ENCODE results near the gene ARHGAP11A.

Gene ARHGAP11A

GRCh38 chr15:32657198-32657883 lies 42.0 kb downstream of the ARHGAP11A start:
- no peak for DNase-seq

- DNase-seq = no peak
Measured at GRCh38 chr15:32657941-32658340, 42.6 kb downstream of the ARHGAP11A start.

- DNase-seq = no peak
Measured at GRCh38 chr15:32659340-32660155, 44.2 kb downstream of the ARHGAP11A start.

DNA sequence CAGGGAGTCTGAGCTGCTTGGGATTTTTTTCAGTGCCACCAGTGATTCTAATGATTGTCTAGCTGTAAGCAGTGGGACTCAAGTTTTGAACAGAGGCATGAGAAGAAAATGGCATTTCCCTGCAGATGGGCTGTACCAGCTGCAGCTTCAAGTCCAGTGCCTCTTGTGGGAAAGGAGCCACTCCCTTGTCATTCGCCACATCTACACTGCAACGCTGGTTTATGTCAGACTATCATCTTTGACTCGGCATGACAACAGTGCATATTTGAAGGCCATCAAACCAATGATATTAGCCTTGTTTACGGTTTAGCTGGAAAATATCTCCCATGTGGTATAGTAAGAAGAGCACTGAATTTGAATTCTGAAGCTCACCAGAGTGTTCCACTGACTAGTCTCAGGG lies 48.4 kb downstream of the ARHGAP11A start:
- no peak for DNase-seq

GRCh38 chr15:32664796-32665195 lies 49.5 kb downstream of the ARHGAP11A start:
- no peak for DNase-seq

DNA sequence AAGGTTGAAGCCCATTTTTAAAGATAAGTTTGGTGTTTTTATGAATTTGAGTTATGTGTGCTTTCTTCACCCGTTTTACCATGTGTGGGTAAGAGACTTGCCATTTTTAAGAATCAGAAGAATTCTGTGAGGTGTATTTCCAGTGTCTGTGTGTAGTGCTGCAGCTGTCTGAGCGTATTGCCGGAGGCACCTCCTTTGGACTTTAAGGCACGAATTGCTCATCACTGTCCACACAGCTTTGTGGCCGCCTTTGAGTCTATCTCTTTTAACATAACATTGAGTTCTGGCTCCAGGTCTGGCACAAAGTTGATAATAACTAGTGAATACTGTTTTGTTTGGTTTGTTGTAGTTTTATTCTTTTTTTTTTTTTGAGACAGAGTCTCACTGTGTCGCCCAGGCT lies 52.0 kb downstream of the ARHGAP11A start:
- no peak for DNase-seq

GRCh38 chr15:32668942-32669341 lies 53.6 kb downstream of the ARHGAP11A start:
- no peak for DNase-seq

DNA sequence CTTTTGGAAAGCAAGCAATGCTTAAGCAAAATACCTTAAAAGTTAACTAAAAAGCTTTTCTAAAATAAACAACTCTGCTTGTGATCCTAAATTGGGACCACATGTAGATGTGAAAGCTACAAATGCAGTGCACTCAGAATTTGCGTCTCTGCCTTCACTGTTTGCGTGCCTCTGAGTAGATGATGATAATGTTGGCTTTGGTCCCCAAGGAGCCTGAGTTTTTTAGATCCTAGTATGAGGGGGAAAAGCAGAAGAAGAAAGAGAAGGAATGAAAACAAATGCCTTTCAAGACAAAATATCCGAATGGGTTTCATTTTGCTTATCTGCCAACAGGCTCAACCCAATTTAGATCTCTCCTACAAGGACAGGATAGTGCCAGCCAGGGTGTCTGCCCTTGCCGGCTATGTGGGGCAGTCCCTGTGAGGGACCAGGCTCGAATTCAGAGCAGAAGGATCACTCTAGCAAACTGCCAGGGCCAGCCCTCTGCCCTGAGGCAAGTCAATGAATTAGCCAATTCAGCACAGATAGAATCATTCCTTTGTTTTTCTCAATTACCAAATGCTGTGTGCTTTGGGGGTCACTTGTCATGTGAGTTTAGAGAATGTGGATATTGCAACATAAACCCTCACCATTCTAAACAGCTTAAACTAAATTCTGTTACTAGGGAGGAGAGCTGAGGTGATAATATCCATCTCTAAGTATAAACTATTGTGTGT lies 54.8 kb downstream of the ARHGAP11A start:
- no peak for DNase-seq

- no peak for DNase-seq
Measured at GRCh38 chr15:32670623-32671022, 55.3 kb downstream of the ARHGAP11A start.

DNA sequence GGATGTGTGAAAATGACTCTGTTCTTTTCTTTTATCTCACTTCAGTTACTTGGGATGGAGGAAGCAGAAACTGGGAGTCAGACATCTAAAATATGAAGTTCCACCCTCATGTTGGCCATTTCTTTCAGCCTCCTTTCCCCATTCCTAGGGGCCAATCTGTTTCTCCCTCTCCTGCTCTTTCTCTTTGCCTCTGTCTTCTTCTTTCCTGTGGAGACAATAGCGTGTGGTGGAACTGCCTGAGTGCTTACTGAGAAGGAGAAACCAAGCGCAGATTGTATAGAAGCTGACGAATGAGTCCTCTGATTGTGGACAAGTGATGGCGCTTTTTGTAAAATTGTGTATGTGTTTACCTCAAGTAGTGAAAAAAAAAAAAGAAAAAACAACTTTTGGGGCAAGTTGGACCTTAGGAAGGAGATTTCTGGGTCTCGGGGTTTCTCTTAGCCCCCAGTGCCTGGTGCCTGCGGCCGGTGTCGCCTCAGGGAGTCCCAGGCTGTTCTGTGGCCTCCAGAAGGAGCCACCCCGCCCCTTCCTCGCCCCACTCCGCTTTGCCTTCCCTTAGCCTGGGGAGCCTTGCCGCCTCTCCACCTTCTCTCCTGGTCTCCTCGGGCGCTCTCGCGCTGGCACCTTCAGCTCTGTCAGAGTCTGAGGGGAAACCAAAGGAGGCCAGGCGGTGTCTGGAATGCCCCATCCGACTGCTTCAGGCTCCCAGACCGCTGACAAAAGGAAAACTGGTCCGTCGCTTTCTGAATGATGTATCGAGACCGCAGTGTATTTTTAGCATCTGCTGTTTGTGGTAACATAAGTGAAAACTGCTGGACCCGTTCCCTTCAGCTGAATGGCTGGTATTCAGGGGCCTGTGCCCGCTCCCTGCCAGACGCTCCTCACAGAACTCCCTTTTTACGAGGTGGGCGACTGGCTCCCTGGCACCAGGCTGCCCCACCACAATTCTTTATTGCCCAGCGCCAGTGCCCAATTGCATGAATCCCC lies 56.3 kb downstream of the ARHGAP11A start:
- no peak for DNase-seq

DNA sequence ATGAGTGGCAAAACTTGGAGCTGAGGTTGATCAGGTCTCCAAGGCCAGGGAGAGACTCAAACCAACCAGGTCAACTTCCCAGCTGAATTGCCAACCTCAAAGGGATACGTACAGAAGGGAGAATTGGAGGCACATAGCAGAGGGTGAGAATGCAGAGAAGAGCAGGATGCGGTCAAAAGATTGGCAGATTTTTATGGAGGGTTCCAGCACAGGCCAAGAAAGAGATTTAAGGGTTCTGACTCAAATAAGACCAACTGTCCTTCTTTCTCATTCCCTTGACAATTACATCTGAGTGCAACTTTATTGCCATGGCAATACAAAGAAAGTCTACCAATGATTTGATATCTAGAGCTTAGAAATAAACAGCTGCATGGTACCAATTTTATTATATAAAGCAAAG lies 59.4 kb downstream of the ARHGAP11A start:
- DNase-seq = no peak

- DNase-seq = no peak
Measured at GRCh38 chr15:32675466-32675865, 60.2 kb downstream of the ARHGAP11A start.

GRCh38 chr15:32676169-32676568 lies 60.9 kb downstream of the ARHGAP11A start:
- peak; percentile 7 to 52 for DNase-seq

GRCh38 chr15:32677238-32677750 lies 62.0 kb downstream of the ARHGAP11A start:
- DNase-seq = peak; percentile 9 to 38

- DNase-seq = no peak
Measured at GRCh38 chr15:32679298-32679690, 64.0 kb downstream of the ARHGAP11A start.

- DNase-seq = no peak
Measured at GRCh38 chr15:32682569-32682968, 67.3 kb downstream of the ARHGAP11A start.

DNA sequence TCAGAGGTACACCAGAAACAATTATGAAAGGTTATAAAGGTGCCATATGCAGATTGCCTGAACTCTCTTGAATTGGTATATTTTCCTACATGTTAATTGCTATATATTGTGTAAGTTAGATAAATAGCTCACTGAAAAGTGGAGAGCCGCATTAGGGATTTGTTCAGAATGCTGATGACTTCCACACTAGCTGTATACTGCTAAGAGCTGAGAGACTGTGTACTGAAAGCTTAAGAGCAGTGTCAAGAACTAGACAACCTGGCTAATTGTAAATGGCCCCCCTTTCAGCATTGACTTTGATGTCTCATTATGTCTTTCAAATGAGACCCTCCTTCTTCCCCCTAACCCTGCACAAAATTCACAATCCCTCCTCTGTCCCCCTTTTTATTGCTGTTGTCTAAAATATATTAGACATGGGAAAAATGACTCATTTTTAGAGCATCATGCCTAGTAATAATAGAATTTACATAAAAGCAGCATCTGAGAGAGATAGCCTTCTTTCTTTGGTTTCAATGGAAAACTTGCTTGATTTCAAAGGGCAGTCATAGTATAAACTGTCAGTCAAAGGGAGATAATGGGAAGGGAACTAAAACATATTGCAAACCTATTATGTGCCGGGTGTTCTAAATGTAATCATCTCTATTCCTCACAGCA lies 67.8 kb downstream of the ARHGAP11A start:
- no peak for DNase-seq

- peak; percentile 32 to 55 for DNase-seq
Measured at GRCh38 chr15:32683906-32684584, 68.7 kb downstream of the ARHGAP11A start.

- no peak for DNase-seq
Measured at GRCh38 chr15:32685576-32685975, 70.3 kb downstream of the ARHGAP11A start.

DNA sequence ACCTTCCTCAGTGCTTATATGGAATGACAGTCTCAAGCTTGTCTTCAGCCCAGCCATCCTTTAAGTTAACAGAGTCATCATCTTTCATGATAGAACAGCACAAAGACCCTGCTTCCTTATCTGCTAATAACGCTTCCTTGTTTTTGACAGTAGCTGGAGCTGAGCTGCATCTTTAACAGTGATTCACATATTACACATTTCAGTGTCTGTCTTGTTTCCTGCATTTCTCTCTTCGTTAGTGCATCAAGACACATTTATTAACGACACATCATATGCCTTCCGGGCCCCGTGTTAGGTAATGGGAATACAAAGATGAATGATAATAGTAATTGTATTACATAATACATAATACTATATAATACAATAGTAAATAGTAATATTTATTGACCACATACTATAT lies 72.3 kb downstream of the ARHGAP11A start:
- DNase-seq = no peak

DNA sequence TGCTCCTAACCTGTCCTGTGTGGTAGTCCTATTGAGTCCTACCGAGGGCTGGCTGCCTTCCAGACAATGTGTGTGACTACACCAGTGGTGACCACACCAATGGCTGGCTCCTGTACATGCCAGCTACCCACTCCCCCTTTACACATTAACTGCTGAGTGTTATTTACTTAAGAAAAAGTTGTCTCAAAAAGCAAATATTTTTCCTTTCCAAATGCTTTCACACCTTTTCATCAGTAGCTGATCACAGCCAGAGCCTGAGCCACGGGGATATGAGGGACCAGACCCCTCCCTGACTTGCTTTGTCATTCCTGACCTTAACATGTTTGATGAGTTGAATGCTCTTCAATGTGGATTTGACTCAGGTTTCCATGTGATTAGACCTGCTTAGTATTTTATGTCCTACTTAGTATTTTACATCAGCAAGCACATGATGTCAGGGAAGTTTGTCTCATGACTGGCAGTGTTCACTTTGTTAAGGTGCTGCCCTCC lies 72.9 kb downstream of the ARHGAP11A start:
- DNase-seq = no peak
